Gastrocnemius medialis (tissue), 4 donors: ENCODE results near the gene MAEA.

Experiments
- CTCF ChIP-seq, 5 experiments: fragments of 450-650 bp in 3 of 5; fragments of 200-600 bp in 2 of 5; sonication (generic) in 2 of 5; IDR thresholded peaks in 4 of 5; conservative IDR thresholded peaks in 1 of 5; 1 replicate in 4 of 5; 2 replicates in 1 of 5; pipeline ENCODE4 v1.5.1; 2016 to 2019; ENCODE audit warnings: antibody characterized with exemption in 5 of 5, mild to moderate bottlenecking in 3 of 5, moderate library complexity in 3 of 5
- POLR2A ChIP-seq, 2 donors: fragments of 450-650 bp; IDR thresholded peaks; one replicate each; pipeline ENCODE4 v1.6.1; 2017; ENCODE audit warnings: antibody characterized with exemption in 2 of 2, mild to moderate bottlenecking in 2 of 2, moderate library complexity in 2 of 2

- no peak for TF ChIP-seq POLR2A (IDR thresholded peaks at IDR 0.05)
- no peak for TF ChIP-seq CTCF (IDR thresholded peaks at IDR 0.05 in 4 of 5, conservative IDR thresholded peaks at IDR 0.05 in 1 of 5)
These were observed 48.8 kb upstream of the MAEA start for GRCh38 chr4:1240721-1241465.
